ENCODE data around the gene SYPL1. TPM values are rescaled to one million over a fixed set of nuclear protein-coding genes. Genes with fewer than 3 reads are reported as not detected.

Gene SYPL1
- total RNA-seq, 1 donor from 2014 or later: 39.4 TPM

DNA sequence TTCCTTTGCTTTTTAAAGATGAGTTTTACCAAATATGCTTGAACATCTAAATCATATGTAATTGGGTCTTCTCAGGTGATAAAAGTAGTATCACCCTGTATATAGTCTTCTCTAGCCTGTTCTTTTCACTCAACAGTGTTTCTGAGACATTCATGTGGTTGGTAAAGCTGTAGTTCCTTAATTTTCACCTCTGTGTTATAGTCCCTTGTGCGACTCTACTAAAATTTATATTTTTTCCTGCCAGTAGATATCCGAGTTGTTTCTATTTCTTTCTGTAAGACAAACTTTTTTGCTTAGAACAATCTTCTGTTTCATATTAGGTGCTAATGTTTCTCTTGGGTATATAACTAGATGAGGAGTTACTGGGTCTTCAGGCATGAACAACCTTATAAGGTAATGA lies 35.6 kb downstream of the SYPL1 start:
- TF ChIP-seq, protein P1, sequence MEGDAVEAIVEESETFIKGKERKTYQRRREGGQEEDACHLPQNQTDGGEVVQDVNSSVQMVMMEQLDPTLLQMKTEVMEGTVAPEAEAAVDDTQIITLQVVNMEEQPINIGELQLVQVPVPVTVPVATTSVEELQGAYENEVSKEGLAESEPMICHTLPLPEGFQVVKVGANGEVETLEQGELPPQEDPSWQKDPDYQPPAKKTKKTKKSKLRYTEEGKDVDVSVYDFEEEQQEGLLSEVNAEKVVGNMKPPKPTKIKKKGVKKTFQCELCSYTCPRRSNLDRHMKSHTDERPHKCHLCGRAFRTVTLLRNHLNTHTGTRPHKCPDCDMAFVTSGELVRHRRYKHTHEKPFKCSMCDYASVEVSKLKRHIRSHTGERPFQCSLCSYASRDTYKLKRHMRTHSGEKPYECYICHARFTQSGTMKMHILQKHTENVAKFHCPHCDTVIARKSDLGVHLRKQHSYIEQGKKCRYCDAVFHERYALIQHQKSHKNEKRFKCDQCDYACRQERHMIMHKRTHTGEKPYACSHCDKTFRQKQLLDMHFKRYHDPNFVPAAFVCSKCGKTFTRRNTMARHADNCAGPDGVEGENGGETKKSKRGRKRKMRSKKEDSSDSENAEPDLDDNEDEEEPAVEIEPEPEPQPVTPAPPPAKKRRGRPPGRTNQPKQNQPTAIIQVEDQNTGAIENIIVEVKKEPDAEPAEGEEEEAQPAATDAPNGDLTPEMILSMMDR (conservative IDR thresholded peaks at IDR 0.05): no peak
- DNase-seq (ENCODE audit: low read depth, low spot score): no peak
- H3K4me3 Mint-ChIP-seq: no peak overlapping the region
- no peaks in the 10 kb centered on the region for H3K36me3 Mint-ChIP-seq (ENCODE audit: low read depth)
- no peak overlapping the region for H3K27ac Mint-ChIP-seq (ENCODE audit: unreplicated experiment)
- no peaks in the 10 kb centered on the region for H3K27me3 Mint-ChIP-seq (ENCODE audit: low read depth)
- H3K4me1 Mint-ChIP-seq: peaks cover 6% of the 10 kb centered on the region
- no peaks in the 10 kb centered on the region for H3K9me3 Mint-ChIP-seq

DNA sequence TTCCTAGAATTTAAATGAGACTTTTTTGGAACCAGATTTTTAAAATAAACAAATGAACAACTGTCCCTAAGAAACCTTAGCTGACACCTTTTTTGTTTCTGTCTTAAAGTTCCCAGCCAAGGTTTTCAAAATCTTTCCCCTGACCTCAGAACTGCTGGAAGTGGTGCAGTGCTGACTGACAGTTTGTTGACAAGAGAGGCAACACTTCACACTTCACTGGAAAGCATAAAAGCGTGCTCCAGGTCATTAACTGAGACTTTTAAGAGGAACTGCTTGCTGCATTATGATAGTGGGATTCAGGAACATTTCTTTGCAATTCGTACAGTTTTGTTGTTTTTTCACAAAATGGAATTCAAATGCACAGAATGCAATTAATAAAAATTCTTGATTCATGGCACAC lies 36.2 kb downstream of the SYPL1 start:
- no peak overlapping the region for H3K27ac Mint-ChIP-seq (ENCODE audit: unreplicated experiment)

DNA sequence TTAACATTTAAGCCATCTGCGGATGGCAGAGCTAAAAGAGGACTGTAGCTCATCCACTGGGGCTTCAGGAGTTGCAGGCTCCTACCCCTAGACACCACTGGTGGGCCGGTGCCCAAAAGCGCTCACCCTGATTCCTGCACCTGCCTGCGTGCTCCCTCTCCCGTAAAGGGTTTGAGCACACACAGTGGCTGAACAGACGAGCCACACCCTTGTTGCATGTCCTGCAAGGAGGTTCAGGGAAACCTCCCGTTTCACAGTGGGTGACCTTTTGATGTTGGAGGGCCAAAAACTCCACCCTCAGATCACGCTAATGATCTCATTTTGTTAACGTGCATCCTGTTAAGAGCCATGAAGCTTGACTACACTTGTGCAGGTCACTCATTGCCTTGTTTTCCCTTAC lies 37.9 kb downstream of the SYPL1 start:
- H3K4me1 Mint-ChIP-seq: peaks cover 5% of the 10 kb centered on the region
- H3K4me3 Mint-ChIP-seq: no peak overlapping the region
- H3K27ac Mint-ChIP-seq (ENCODE audit: unreplicated experiment): no peak overlapping the region
- no peaks in the 10 kb centered on the region for H3K9me3 Mint-ChIP-seq
- DNase-seq (ENCODE audit: low read depth, low spot score): no peak
- TF ChIP-seq, protein P1 (conservative IDR thresholded peaks at IDR 0.05): no peak
- no peaks in the 10 kb centered on the region for H3K36me3 Mint-ChIP-seq (ENCODE audit: low read depth)
- no peaks in the 10 kb centered on the region for H3K27me3 Mint-ChIP-seq (ENCODE audit: low read depth)

More for the DNA sequence above, 36.2 kb downstream of the SYPL1 start:
- Mint-ChIP-seq H3K27me3 (ENCODE audit: low read depth) (no peaks in the 10 kb centered on the region), H3K4me3 (no peak overlapping the region), H3K36me3 (ENCODE audit: low read depth) (no peaks in the 10 kb centered on the region), H3K4me1 (peaks cover 5% of the 10 kb centered on the region), H3K9me3 (no peaks in the 10 kb centered on the region)
- no peak for DNase-seq (ENCODE audit: low read depth, low spot score)
- TF ChIP-seq, protein P1 (conservative IDR thresholded peaks at IDR 0.05): no peak

DNA sequence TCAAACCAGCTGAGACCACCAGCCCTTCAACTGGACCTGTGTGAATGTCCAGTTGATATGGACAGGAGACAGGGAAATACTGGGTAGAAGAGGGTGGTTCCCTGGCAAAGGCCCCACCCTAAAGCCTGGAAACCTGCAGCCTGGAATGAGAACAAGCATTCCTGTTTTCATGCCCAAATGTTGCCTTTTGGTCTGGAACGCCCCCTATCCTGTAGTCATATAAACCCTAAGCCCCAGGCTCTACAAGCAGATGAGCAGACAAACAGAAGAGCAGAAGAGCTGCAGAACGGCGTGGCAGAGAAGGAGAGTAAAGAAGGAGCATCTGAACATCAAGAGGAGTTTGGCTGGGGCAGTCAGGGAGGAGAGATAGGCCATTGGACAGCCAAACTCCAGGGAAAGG lies 38.4 kb downstream of the SYPL1 start:
- Mint-ChIP-seq H3K4me3 (no peak overlapping the region), H3K4me1 (peaks cover 5% of the 10 kb centered on the region), H3K36me3 (ENCODE audit: low read depth) (no peaks in the 10 kb centered on the region), H3K27me3 (ENCODE audit: low read depth) (no peaks in the 10 kb centered on the region), H3K27ac (ENCODE audit: unreplicated experiment) (peak overlapping the region; percentile 1), H3K9me3 (no peaks in the 10 kb centered on the region)
- TF ChIP-seq, protein P1 (conservative IDR thresholded peaks at IDR 0.05): no peak
- DNase-seq (ENCODE audit: low read depth, low spot score): no peak

DNA sequence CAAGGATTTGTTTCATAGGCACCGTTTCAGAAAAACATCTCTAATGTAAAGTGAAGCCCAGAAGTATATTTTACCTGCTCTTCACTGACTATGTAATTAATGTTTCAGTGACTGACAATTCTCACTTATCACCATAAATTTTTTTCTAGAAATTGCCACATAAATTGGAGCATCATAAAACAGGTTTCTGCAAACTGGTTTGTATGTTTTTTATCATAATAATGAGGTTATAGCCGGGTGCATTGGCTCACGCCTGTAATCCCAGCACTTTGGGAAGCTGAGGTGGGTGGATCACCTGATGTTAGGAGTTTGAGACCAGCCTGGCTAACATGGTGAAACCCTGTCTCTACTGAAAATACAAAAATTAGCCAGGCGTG lies 39.4 kb downstream of the SYPL1 start:
- no peak overlapping the region for H3K27ac Mint-ChIP-seq (ENCODE audit: unreplicated experiment)
- peaks cover 5% of the 10 kb centered on the region for H3K4me1 Mint-ChIP-seq
- H3K27me3 Mint-ChIP-seq (ENCODE audit: low read depth): no peaks in the 10 kb centered on the region
- no peaks in the 10 kb centered on the region for H3K36me3 Mint-ChIP-seq (ENCODE audit: low read depth)
- no peak for DNase-seq (ENCODE audit: low read depth, low spot score)
- no peaks in the 10 kb centered on the region for H3K9me3 Mint-ChIP-seq
- no peak overlapping the region for H3K4me3 Mint-ChIP-seq
- TF ChIP-seq, protein P1 (conservative IDR thresholded peaks at IDR 0.05): no peak
